Right lobe of liver (tissue), 6 donors: ENCODE data around the gene ERVH48-1. TPM values are rescaled to one million over a fixed set of nuclear protein-coding genes. Genes with fewer than 3 reads are reported as not detected.
"Not testable (repeated sequence)": the region's sequence is repeated elsewhere in the genome, so short reads cannot be mapped to it uniquely, and the experiment has no call there.

ENCODE experiments used
- ATAC-seq, 4 donors: fragments of 200-7000 bp; cut with Tn5 transposase; one replicate each; pipeline ENCODE4 v1.9.1; 2020; ENCODE audit warnings: mild to moderate bottlenecking in 4 of 4, moderate library complexity in 4 of 4
- DNase-seq, 3 donors: peaks; one replicate each; pipeline ENCODE4 v3.0.0-alpha.2; 2020
- H3K27ac ChIP-seq, 3 donors: fragments of 200-600 bp; one replicate each; pipeline ENCODE4 v1.8.0; 2022
- H3K27me3 ChIP-seq, 2 donors: fragments of 200-600 bp; one replicate each; pipeline ENCODE4 v1.8.0; 2022
- H3K36me3 ChIP-seq, 4 donors: fragments of 200-600 bp; sonication (generic) in 1 of 4; one replicate each; pipeline versions ENCODE4 v1.5.1 to v1.8.0; 2017 to 2022; ENCODE audit warnings: control low read depth in 1 of 4
- H3K4me1 ChIP-seq, 4 donors: fragments of 200-600 bp; sonication (generic) in 1 of 4; one replicate each; pipeline versions ENCODE4 v1.5.1 to v1.8.0; 2017 to 2022; ENCODE audit warnings: control low read depth in 1 of 4
- H3K4me3 ChIP-seq, 3 donors: fragments of 200-600 bp; one replicate each; pipeline ENCODE4 v1.8.0; 2022
- H3K9me3 ChIP-seq, 4 donors: fragments of 200-600 bp; sonication (generic) in 1 of 4; one replicate each; pipeline versions ENCODE4 v1.5.1 to v1.8.0; 2017 to 2022; ENCODE audit warnings: control low read depth in 1 of 4
- CTCF ChIP-seq, 4 donors: fragments of 200-600 bp in 3 of 4; fragments of 450-650 bp in 1 of 4; IDR thresholded peaks; one replicate each; pipeline versions ENCODE4 v1.5.1 to v1.8.0; 2016 to 2022; ENCODE audit warnings: antibody characterized with exemption in 4 of 4, mild to moderate bottlenecking in 2 of 4
- POLR2A ChIP-seq: fragments of 450-650 bp; IDR thresholded peaks from one replicate; pipeline ENCODE4 v1.6.1; 2017; ENCODE audit warnings: antibody characterized with exemption, mild to moderate bottlenecking
- WGBS: methylation state at CpG from one replicate; pipeline ENCODE4 v1.1.6; 2018; ENCODE audit warnings: low coverage, low lambda C conversion rate; ENCODE audit not compliant: insufficient coverage; ENCODE audit errors: missing lambda C conversion rate; 5-methylcytosine and 5-hydroxymethylcytosine counted together
- intact Hi-C, 2 donors: fragments of 100-400 bp; cut with DNase I; formaldehyde crosslinking; loops; one replicate each; pipeline versions ENCODE4 v1.11.2 to v1.14.1; 2022
- total RNA-seq, 6 experiments: library from RNA; depleted of rRNA in 2 of 6; stranded (reverse); fragments of >200 nt in 2 of 6; fragmentation: NEBNext Ultra II Directional in 3 of 6; extraction: Animal tissue kit (Norgen Biotek cat#: 25700) in 3 of 6; gene quantifications; one replicate each; pipeline versions ENCODE4 v1.1.0 to v1.2.4, GENCODE V29; 2016 to 2023
- donor health status: DM: no; HTN: yes; CAD: no.
- donor health status: DM: no; HTN: no; CAD: no.
- donor health status: DM: no; HTN: no; CAD: no.
- donor health status: DM: no; HTN: yes; CAD: no.
- donor health status: DM: no; HTN: yes; CAD: no.

The ERVH48-1 gene
- total RNA-seq, 6 experiments from 2014 or later = 0.09 to 0.10 TPM; not detected in 4

GRCh38 chr21:42918291-42918690 lies 7.1 kb downstream of the ERVH48-1 start:
- no peaks in the 10 kb centered on the region for H3K36me3 ChIP-seq
- no peak for ATAC-seq
- H3K4me3 ChIP-seq = no peak overlapping the region
- WGBS = 88% methylated on average over 5 of the region's 6 CpGs
- intact Hi-C loops = loop anchor here in 1 of 2 donors (10.0 kb wide), 1 partner anchor 63 kb away; no protein-coding TSS in a partner anchor
- TF ChIP-seq CTCF (IDR thresholded peaks at IDR 0.05) (no peak), POLR2A (no peak)
- H3K4me1 ChIP-seq = no peaks in the 10 kb centered on the region
- H3K27ac ChIP-seq = no peak overlapping the region
- no peaks in the 10 kb centered on the region for H3K27me3 ChIP-seq
- H3K9me3 ChIP-seq = no peaks in the 10 kb centered on the region
- DNase-seq = no peak

GRCh38 chr21:42913476-42913875 lies 12.0 kb downstream of the ERVH48-1 start:
- DNase-seq = no peak
- H3K36me3 ChIP-seq = peaks cover 0 to 36% (median 22%) of the 10 kb centered on the region in 4 donors
- WGBS = 56% methylated on average over 3 of the region's 7 CpGs
- TF ChIP-seq CTCF (IDR thresholded peaks at IDR 0.05) (no peak), POLR2A (no peak)
- H3K4me3 ChIP-seq = no peak overlapping the region
- H3K27ac ChIP-seq = no peak overlapping the region
- intact Hi-C loops = loop anchor here in 1 of 2 donors (10.0 kb wide), 1 partner anchor 59 kb away; no protein-coding TSS in a partner anchor
- H3K9me3 ChIP-seq = no peaks in the 10 kb centered on the region
- no peaks in the 10 kb centered on the region for H3K4me1 ChIP-seq
- H3K27me3 ChIP-seq = no peaks in the 10 kb centered on the region
- peak in 2 of 4 donors; percentile 26 to 34 for ATAC-seq

GRCh38 chr21:42911920-42912319 lies 13.5 kb downstream of the ERVH48-1 start:
- H3K36me3 ChIP-seq = peaks cover 0 to 40% (median 24%) of the 10 kb centered on the region in 4 donors
- H3K4me1 ChIP-seq, DNase-seq: not testable (repeated sequence)

GRCh38 chr21:42908484-42908883 lies 16.9 kb downstream of the ERVH48-1 start:
- H3K27me3 ChIP-seq, intact Hi-C loops, H3K4me3 ChIP-seq, H3K9me3 ChIP-seq, DNase-seq, H3K4me1 ChIP-seq, H3K27ac ChIP-seq, ATAC-seq: not testable (repeated sequence)
- 84% methylated on average over 7 of the region's 9 CpGs for WGBS
- peaks cover 0 to 62% (median 35%) of the 10 kb centered on the region in 4 donors for H3K36me3 ChIP-seq

More at GRCh38 chr21:42911920-42912319, 13.5 kb downstream of the ERVH48-1 start:
- not testable (repeated sequence) for H3K27me3 ChIP-seq, H3K9me3 ChIP-seq, ATAC-seq, H3K4me3 ChIP-seq, H3K27ac ChIP-seq
- 95% methylated on average over 6 of the region's 6 CpGs for WGBS
- intact Hi-C loops = loop anchor here in 1 of 2 donors (10.0 kb wide), 1 partner anchor 57 kb away; no protein-coding TSS in a partner anchor

GRCh38 chr21:42906233-42906632 lies 19.2 kb downstream of the ERVH48-1 start:
- intact Hi-C loops = no loop called here
- H3K9me3 ChIP-seq = no peaks in the 10 kb centered on the region
- peaks cover 0 to 69% (median 30%) of the 10 kb centered on the region in 4 donors for H3K36me3 ChIP-seq
- no peak for TF ChIP-seq POLR2A
- TF ChIP-seq CTCF (IDR thresholded peaks at IDR 0.05) = no peak
- H3K27me3 ChIP-seq = no peaks in the 10 kb centered on the region
- no peak for DNase-seq
- no peak for ATAC-seq
- no peak overlapping the region for H3K27ac ChIP-seq
- H3K4me1 ChIP-seq = no peaks in the 10 kb centered on the region
- H3K4me3 ChIP-seq = no peak overlapping the region
- WGBS = 96% methylated on average over 16 of the region's 16 CpGs
